Right kidney (tissue), 1 donor: ENCODE data around the gene SLC2A14.
"Not testable (repeated sequence)": the region's sequence is repeated elsewhere in the genome, so short reads cannot be mapped to it uniquely, and the experiment has no call there.

ENCODE experiments used
- DNase-seq: peaks from one replicate; pipeline ENCODE4 v3.0.0-alpha.2; 2016

Gene SLC2A14

DNA sequence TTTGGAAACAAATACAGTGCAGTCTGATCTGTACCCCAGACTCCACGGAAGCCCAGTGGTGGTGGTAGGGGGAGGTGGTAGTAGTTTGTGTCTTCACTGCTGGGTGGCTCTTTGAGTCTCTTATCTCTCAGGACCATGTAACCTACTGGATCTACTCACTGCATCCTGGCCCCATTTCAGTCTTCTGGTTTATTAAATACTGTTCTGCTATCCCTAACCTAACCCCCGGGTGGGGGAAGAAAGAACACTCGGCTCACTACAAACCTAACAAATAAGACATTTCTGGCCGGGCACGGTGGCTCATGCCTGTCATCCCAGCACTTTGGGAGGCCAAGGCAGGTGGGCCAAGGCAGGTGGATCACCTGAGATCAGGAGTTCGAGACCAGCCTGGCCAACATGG lies 39.5 kb downstream of the SLC2A14 start:
- DNase-seq, result not testable (repeated sequence)

- no peak for DNase-seq
Observed at GRCh38 chr12:7832059-7832696, 40.5 kb downstream of the SLC2A14 start.

- not testable (repeated sequence) for DNase-seq
Observed at GRCh38 chr12:7829737-7830136, 43.0 kb downstream of the SLC2A14 start.

DNA sequence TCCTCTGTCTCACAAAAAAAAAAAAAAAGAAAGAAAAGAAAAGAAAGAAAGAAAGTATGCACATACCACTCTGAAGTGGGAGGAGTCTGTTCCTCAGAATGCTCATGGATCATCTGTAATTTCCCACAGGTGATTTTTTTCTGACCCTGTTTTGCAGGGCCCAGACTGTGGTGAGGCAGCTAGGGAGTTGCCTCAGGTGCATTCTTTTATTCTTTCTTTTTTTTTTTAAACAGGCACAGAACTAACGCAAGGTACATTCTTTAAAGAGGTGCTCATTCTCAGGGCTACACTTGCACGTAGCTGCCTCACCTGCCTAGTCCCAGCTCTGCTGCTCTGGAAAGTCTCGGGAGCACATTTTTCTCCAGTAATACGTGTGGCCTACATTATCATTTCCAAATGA lies 47.0 kb downstream of the SLC2A14 start:
- not testable (repeated sequence) for DNase-seq

DNA sequence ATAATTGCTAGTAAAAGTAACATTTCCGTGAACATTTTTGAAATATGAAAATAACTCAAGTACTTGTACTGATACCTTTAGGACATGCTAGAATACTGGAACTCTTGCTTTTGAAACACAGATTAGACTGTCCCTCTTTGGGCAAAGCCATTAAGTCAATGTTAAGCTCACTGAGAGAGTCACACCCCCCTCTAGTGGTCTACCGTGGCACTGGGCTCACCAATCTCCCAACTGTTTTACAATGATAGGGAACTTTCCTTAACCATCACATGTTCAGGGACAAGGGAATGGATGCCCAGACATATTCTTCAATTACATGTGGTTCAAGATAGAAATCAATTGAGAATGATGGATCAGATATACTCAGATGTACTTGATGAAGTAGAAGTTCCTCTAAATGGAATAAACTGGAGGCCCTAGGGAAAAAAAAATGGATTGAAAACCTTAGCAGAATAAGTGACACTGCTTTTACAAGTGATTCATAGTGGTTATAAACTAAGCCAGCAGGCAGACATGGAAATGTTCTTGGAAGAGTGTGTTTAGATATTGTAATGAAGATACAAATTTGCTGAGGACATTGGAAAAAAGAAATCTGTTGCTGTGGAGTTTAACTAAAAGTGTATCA lies 65.7 kb downstream of the SLC2A14 start:
- peak; percentile 9 for DNase-seq

- not testable (repeated sequence) for DNase-seq
Observed at GRCh38 chr12:7806319-7806718, 66.4 kb downstream of the SLC2A14 start.

DNA sequence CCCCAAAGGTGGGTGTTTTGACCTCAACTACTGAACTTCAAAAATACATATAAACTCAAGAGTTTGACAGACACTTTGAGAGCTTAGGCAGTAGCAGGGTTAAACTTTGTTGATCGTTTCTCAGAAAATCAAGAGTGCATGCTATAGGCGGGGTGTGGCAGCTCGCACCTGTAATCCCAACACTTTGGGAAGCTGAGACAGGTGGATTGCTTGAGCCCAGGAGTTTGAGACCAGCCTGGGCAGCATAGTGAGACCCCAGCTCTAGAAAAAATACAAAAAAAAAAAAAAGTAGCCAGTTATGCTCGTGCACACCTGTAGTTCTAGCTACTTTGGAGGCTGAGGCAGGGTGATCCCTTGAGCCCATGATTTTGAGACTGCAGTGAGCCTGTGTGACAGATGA lies 71.3 kb downstream of the SLC2A14 start:
- DNase-seq, result no peak

GRCh38 chr12:7798750-7799308 lies 73.9 kb downstream of the SLC2A14 start:
- DNase-seq, result not testable (repeated sequence)

GRCh38 chr12:7797698-7798398 lies 74.9 kb downstream of the SLC2A14 start:
- DNase-seq, result no peak

- DNase-seq, result not testable (repeated sequence)
Observed at GRCh38 chr12:7797269-7797668, 75.4 kb downstream of the SLC2A14 start.

- DNase-seq, result no peak
Observed at GRCh38 chr12:7793211-7793610, 79.5 kb downstream of the SLC2A14 start.

GRCh38 chr12:7788884-7789528 lies 83.7 kb downstream of the SLC2A14 start, which contains the start of gene NANOG:
NANOG (plus strand) TSS chr12:7789402; CDS start chr12:7789615, 213 bp downstream.
- DNase-seq, result not testable (repeated sequence)

- DNase-seq, result no peak
Observed at GRCh38 chr12:7788294-7788660, 84.4 kb downstream of the SLC2A14 start.

DNA sequence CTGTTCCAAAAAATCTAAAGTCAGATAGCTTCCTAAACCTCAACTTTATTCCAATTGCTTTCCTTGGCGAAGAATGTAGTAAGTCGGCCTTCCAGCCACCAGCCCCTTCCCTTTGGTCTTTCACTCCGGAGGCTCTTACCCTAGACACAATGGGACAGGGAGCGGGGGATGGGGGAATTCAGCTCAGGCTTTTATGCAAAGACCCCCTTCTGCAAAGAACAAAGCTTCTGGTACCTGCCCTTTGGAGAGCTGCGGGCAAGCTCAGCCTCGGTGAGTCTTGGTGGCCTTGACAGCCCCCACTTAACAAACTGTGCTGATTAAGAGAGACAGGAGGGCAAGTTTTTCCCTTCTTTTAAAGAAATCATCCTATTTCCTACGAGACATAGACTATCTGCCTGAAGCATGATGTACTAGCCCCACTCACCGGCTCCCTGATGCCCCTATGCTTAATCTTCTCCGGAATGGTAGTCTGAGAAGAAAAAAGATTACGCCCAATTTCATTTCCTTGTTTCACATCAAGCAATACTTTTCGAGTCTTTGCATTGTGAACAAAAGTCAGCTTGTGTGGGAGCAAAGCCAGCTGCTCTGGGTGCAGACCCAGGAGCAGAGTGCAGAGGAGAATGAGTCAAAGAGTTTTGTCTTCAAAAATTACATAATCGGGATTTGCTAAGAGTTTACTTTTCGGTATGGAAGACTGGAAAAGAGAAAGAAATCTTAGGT lies 85.0 kb downstream of the SLC2A14 start:
- no peak for DNase-seq

- no peak for DNase-seq
Observed at GRCh38 chr12:7784701-7785100, 88.0 kb downstream of the SLC2A14 start.

DNA sequence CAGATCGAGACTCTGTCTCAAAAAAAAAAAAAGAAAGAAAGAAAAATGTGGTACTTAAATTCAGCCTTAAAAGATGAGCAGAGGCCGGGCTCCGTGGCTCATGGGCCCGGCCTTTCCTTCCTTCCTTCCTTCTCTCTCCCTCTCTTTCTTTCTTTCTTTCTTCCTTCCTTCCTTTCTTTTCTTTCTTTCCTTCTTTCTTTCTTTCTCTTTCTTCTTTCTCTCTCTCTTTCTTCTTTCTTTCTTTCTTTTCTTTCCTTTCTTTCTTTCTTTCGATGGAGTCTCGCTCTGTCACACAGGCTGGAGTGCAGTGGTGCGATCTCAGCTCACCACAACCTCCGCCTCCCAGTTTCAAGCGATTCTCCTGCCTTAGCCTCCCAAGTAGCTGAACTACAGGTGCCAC lies 89.3 kb downstream of the SLC2A14 start:
- not testable (repeated sequence) for DNase-seq

GRCh38 chr12:7782055-7782454 lies 90.7 kb downstream of the SLC2A14 start:
- DNase-seq, result no peak

DNA sequence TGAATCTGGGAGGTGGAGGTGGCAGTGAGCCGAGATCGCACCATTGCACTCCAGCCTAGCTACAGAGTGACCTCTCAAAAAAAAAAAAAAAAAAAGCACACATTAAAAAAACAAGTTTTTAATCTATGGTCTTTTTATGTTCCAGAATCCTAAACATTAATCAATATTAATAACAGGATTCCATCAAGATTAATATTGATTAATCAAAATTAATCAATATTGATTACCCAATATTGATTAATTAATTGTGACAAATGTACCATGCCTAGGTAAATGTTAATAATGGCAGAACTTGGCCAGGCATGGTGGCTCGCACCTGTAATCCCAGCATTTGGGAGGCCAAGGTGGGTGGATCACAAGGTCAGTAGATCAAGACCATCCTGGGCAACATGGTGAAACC lies 91.4 kb downstream of the SLC2A14 start:
- no peak for DNase-seq

- no peak for DNase-seq
Observed at GRCh38 chr12:7769999-7770398, 102.7 kb downstream of the SLC2A14 start.
